Omental fat pad (tissue), 4 donors: Measurements from ENCODE around the gene CENPQ. TPM values are rescaled to one million over a fixed set of nuclear protein-coding genes. Genes with fewer than 3 reads are reported as not detected.
"Not testable (repeated sequence)": the region's sequence is repeated elsewhere in the genome, so short reads cannot be mapped to it uniquely, and the experiment has no call there.

ENCODE experiments used
- ATAC-seq: fragments of 150-250 bp; one replicate; pipeline ENCODE4 v1.9.1; 2016; ENCODE audit warnings: mild to moderate bottlenecking, moderate library complexity; ENCODE audit not compliant: low FRiP score
- DNase-seq: peaks from one replicate; pipeline ENCODE4 v3.0.0-alpha.2; 2019; ENCODE audit warnings: low spot score
- CTCF ChIP-seq, 3 donors: fragments of 450-650 bp; IDR thresholded peaks; one replicate each; pipeline ENCODE4 v1.5.1; 2016 to 2017; ENCODE audit warnings: antibody characterized with exemption in 3 of 3, mild to moderate bottlenecking in 3 of 3, moderate library complexity in 2 of 3
- total RNA-seq, 4 donors: library from RNA; depleted of rRNA; stranded (reverse); fragments of >200 nt; gene quantifications; one replicate each; pipeline ENCODE4 v1.1.0, GENCODE V29; 2016

Gene CENPQ
- total RNA-seq, 4 donors from 2014 or later: 1.8 to 6.8 (median 4.5) TPM

GRCh38 chr6:49454787-49455709 lies 8.1 kb upstream of the CENPQ start:
- no peak for TF ChIP-seq CTCF (IDR thresholded peaks at IDR 0.05)
- DNase-seq (no peak), ATAC-seq (no peak)

DNA sequence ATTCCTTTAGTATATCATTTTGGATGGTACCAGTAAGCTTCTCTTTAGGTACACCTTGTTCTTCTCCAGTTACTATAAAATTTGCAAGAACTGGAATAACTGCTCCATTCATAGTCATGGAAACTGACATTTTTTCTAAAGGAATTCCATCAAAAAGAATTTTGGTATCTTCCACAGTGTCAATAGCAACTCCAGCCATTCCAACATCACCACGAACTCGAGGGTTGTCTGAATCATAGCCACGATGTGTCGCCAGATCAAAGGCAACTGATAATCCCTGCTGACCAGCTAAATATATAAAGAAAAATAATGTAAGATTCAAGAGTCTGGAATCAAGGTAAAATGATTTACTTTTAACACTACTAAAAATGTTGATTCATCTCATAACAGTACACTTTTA lies 5.4 kb upstream of the CENPQ start:
- DNase-seq (no peak), ATAC-seq (no peak)
- no peak for TF ChIP-seq CTCF (IDR thresholded peaks at IDR 0.05)

DNA sequence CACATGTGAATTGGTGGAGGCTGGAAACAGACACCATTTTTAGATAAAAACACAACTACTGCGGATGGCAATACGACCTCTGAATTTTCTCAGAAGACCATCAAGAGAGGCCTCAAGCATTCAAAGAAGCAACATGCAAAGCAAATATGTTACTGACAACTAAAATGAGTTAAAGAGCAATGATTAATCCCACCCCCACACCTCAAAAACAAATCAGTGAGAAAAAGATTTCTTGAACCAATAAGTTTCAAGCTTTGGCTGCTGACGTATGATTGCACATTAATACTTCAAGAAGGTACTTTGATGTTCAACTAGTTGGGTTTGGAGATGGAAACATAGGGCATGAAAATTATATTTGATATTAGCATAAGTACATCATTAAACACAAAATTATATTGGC lies 1.1 kb upstream of the CENPQ start:
- DNase-seq (no peak), ATAC-seq (no peak)
- no peak for TF ChIP-seq CTCF (IDR thresholded peaks at IDR 0.05)

GRCh38 chr6:49462599-49462926 lies 607 bp upstream of the CENPQ start:
- ATAC-seq (peak; percentile 21), DNase-seq (no peak)
- no peak for TF ChIP-seq CTCF (IDR thresholded peaks at IDR 0.05)

GRCh38 chr6:49463612-49463967 lies 420 bp downstream of the CENPQ start:
- TF ChIP-seq CTCF (IDR thresholded peaks at IDR 0.05): no peak
- DNase-seq (no peak), ATAC-seq (no peak)

DNA sequence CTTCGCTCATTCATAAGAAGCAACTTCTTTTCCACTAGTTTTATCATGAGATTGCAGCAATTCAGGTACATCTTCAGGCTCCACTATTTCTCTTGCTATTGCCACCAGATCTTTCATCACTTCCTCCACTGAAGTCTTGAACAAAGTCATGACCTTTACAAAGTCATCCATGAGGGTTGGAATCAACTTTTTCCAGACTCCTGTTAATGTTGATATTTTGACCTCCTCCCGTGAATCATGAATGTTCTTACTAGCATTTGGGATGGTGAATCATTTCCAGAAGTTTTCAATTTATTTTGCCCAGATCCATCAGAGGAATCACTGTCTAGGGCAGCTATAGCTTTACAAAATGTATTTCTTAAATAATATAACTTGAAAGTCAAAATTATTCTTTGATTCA lies 1.5 kb downstream of the CENPQ start:
- no peak for TF ChIP-seq CTCF (IDR thresholded peaks at IDR 0.05)
- ATAC-seq: no peak
- DNase-seq: no peak

GRCh38 chr6:49468042-49468441 lies 4.9 kb downstream of the CENPQ start:
- ATAC-seq: no peak
- no peak for TF ChIP-seq CTCF (IDR thresholded peaks at IDR 0.05)

GRCh38 chr6:49476564-49476963 lies 13.4 kb downstream of the CENPQ start:
- not testable (repeated sequence) for ATAC-seq, DNase-seq

More at GRCh38 chr6:49468042-49468441, 4.9 kb downstream of the CENPQ start:
- no peak for DNase-seq
